NCI-H2227 (cell line): ENCODE data around the gene MAGT1.
"Not testable (repeated sequence)": the region's sequence is repeated elsewhere in the genome, so short reads cannot be mapped to it uniquely, and the experiment has no call there.

ENCODE experiments used
- DNase-seq: peaks from one replicate; lab custom pipeline; 2025; ENCODE audit not compliant: unreplicated experiment; lab: John Stamatoyannopoulos, UW

The MAGT1 gene

GRCh38 chrX:77894921-77895886 is at the start of gene MAGT1:
Gene MAGT1 (minus strand): TSS chrX:77895435. CDS start chrX:77895410, 25 bp downstream.
- DNase-seq: peak; percentile 99

GRCh38 chrX:77945031-77945430 is 49.8 kb upstream of the MAGT1 start:
- DNase-seq: not testable (repeated sequence)

- DNase-seq: no peak
These were observed 42.9 kb upstream of the MAGT1 start for GRCh38 chrX:77938083-77938680.

GRCh38 chrX:77937291-77937690 is 42.1 kb upstream of the MAGT1 start:
- DNase-seq: no peak

GRCh38 chrX:77936299-77936698 is 41.1 kb upstream of the MAGT1 start:
- no peak for DNase-seq

GRCh38 chrX:77935886-77936285 is 40.7 kb upstream of the MAGT1 start:
- DNase-seq: no peak

- no peak for DNase-seq
These were observed 35.3 kb upstream of the MAGT1 start for GRCh38 chrX:77930581-77930980.

- DNase-seq: no peak
These were observed 30.5 kb upstream of the MAGT1 start for GRCh38 chrX:77925764-77926163.

GRCh38 chrX:77924320-77924859 is 29.2 kb upstream of the MAGT1 start:
- DNase-seq: no peak

- no peak for DNase-seq
These were observed 27.6 kb upstream of the MAGT1 start for GRCh38 chrX:77922787-77923186.

- not testable (repeated sequence) for DNase-seq
These were observed 24.1 kb upstream of the MAGT1 start for GRCh38 chrX:77919370-77919769.

- no peak for DNase-seq
These were observed 23.3 kb upstream of the MAGT1 start for GRCh38 chrX:77918568-77918967.

GRCh38 chrX:77917294-77917933 is 22.2 kb upstream of the MAGT1 start:
- DNase-seq: no peak

GRCh38 chrX:77910108-77910840 is 15.0 kb upstream of the MAGT1 start, which contains the start of gene ATP7A:
Gene ATP7A (plus strand): TSS chrX:77910693. CDS start chrX:77971642, 60,949 bp downstream.
- DNase-seq: peak; percentile 94

- DNase-seq: no peak
These were observed 6.3 kb upstream of the MAGT1 start for GRCh38 chrX:77901506-77901905.

- no peak for DNase-seq
These were observed 5.5 kb upstream of the MAGT1 start for GRCh38 chrX:77900688-77901087.

GRCh38 chrX:77899081-77899828 is 4.0 kb upstream of the MAGT1 start, which contains the start of gene COX7B:
Gene COX7B (plus strand): TSS chrX:77899468. CDS start chrX:77899554, 86 bp downstream.
- peak; percentile 99 for DNase-seq

GRCh38 chrX:77893713-77894112 is 1.5 kb downstream of the MAGT1 start:
- no peak for DNase-seq

GRCh38 chrX:77892887-77893286 is 2.3 kb downstream of the MAGT1 start:
- no peak for DNase-seq

- DNase-seq: not testable (repeated sequence)
These were observed 13.8 kb downstream of the MAGT1 start for GRCh38 chrX:77881418-77881817.
